Ishikawa (cell line): ENCODE measurements around the gene MTARC2.

Source experiments
- CEBPB ChIP-seq: IDR thresholded peaks from 2 replicates; pipeline ENCODE4 v1.6.1; 2012
- CREB1 ChIP-seq: IDR thresholded peaks from 2 replicates; pipeline ENCODE4 v1.6.1; 2012; ENCODE audit warnings: low read depth
- EGR1 ChIP-seq: IDR thresholded peaks from 2 replicates; pipeline ENCODE4 v1.6.1; 2012
- EP300 ChIP-seq: IDR thresholded peaks from 2 replicates; pipeline ENCODE4 v1.6.1; 2012; ENCODE audit warnings: borderline replicate concordance
- FOXM1 ChIP-seq: IDR thresholded peaks from 2 replicates; pipeline ENCODE4 v1.6.1; 2012; ENCODE audit warnings: low read depth, borderline replicate concordance
- MAX ChIP-seq: IDR thresholded peaks from 2 replicates; pipeline ENCODE4 v1.6.1; 2012
- NFIC ChIP-seq: IDR thresholded peaks from 2 replicates; pipeline ENCODE4 v1.6.1; 2012
- RAD21 ChIP-seq: IDR thresholded peaks from 2 replicates; pipeline ENCODE4 v1.6.1; 2012; ENCODE audit warnings: low read depth
- REST ChIP-seq: IDR thresholded peaks from 2 replicates; pipeline ENCODE4 v1.6.1; 2012; ENCODE audit warnings: low read depth, mild to moderate bottlenecking
- TAF1 ChIP-seq: IDR thresholded peaks from 2 replicates; pipeline ENCODE4 v1.6.1; 2012; ENCODE audit warnings: low read depth, mild to moderate bottlenecking
- TCF12 ChIP-seq: IDR thresholded peaks from 2 replicates; pipeline ENCODE4 v1.6.1; 2012; ENCODE audit warnings: low read depth
- TEAD4 ChIP-seq: IDR thresholded peaks from 2 replicates; pipeline ENCODE4 v1.6.1; 2012
- USF1 ChIP-seq: IDR thresholded peaks from 2 replicates; pipeline ENCODE4 v1.6.1; 2012
- YY1 ChIP-seq: IDR thresholded peaks from 2 replicates; pipeline ENCODE4 v1.6.1; 2012; ENCODE audit warnings: low read depth
- ZBTB7A ChIP-seq: IDR thresholded peaks from 2 replicates; pipeline ENCODE4 v1.6.1; 2012; ENCODE audit warnings: low read depth

MTARC2 gene

GRCh38 chr1:220707160-220707559, 41.0 kb upstream of the MTARC2 start:
- TF ChIP-seq USF1 (no peak), FOXM1 (no peak), TAF1 (no peak), YY1 (no peak), EGR1 (no peak), CREB1 (no peak), CEBPB (no peak), ZBTB7A (no peak), NFIC (no peak), TEAD4 (no peak)

GRCh38 chr1:220708244-220708643, 39.9 kb upstream of the MTARC2 start:
- TF ChIP-seq TEAD4: no peak

- TF ChIP-seq USF1 (no peak), EGR1 (no peak), REST (no peak), TEAD4 (no peak), YY1 (no peak), CREB1 (no peak), TAF1 (no peak), TCF12 (no peak)
These were observed 39.0 kb upstream of the MTARC2 start for GRCh38 chr1:220708936-220709801.

- no peak for TF ChIP-seq CEBPB
- TF ChIP-seq FOXM1: no peak
- TF ChIP-seq EP300: no peak
- TF ChIP-seq MAX: no peak
- TF ChIP-seq REST: no peak
- TF ChIP-seq RAD21: no peak
- no peak for TF ChIP-seq YY1
- no peak for TF ChIP-seq ZBTB7A
- TF ChIP-seq USF1: no peak
- TF ChIP-seq NFIC: no peak
These were observed 37.8 kb upstream of the MTARC2 start for GRCh38 chr1:220710333-220710732.

- no peak for TF ChIP-seq REST
- no peak for TF ChIP-seq EP300
- TF ChIP-seq TAF1: no peak
- no peak for TF ChIP-seq TEAD4
- TF ChIP-seq EGR1: no peak
- no peak for TF ChIP-seq YY1
- no peak for TF ChIP-seq MAX
- no peak for TF ChIP-seq CEBPB
- no peak for TF ChIP-seq CREB1
- TF ChIP-seq NFIC: no peak
- no peak for TF ChIP-seq FOXM1
- no peak for TF ChIP-seq TCF12
These were observed 36.9 kb upstream of the MTARC2 start for GRCh38 chr1:220711056-220711809.
